Measurements from ENCODE around the gene CFLAR. TPM values are rescaled to one million over a fixed set of nuclear protein-coding genes. Genes with fewer than 3 reads are reported as not detected.

The CFLAR gene
- total RNA-seq (2022; extraction: Qiagen RNA extraction; ENCODE audit: low read depth) = 87.6 to 118 TPM (median 96.2 TPM) in 5 replicates

GRCh38 chr2:201116115-201116958, at the start of gene CFLAR:
CFLAR (plus strand) TSS chr2:201116164; CDS start chr2:201129866, 13,702 bp downstream.

GRCh38 chr2:201071479-201072200, 44.3 kb upstream of the CFLAR start, which contains the start of the genes HYCC2 and NDUFB3:
HYCC2 (minus strand) TSS chr2:201071671; CDS start chr2:201024009, 47,662 bp downstream.
NDUFB3 (plus strand) TSS chr2:201072001; CDS start chr2:201078883, 6,882 bp downstream.

GRCh38 chr2:201182650-201183364, 66.8 kb downstream of the CFLAR start, which contains the start of gene CASP10:
CASP10 (plus strand) TSS chr2:201183141; CDS start chr2:201185778, 2,637 bp downstream.

Other genes with a start within 250 kb of the CFLAR start
- gene PPIL3, start 227.1 kb upstream of the CFLAR start, total RNA-seq (2022; extraction: Qiagen RNA extraction; ENCODE audit: low read depth) = 24.2 to 32.1 TPM (median 26.0 TPM) in 5 replicates
- gene NIF3L1, start 226.8 kb upstream of the CFLAR start, total RNA-seq (2022; extraction: Qiagen RNA extraction; ENCODE audit: low read depth) = 35.9 to 39.3 TPM (median 37.5 TPM) in 5 replicates
- 11.2 to 18.8 TPM (median 13.5 TPM) in 5 replicates for gene ORC2, start 152.5 kb upstream of the CFLAR start, total RNA-seq (2022; extraction: Qiagen RNA extraction; ENCODE audit: low read depth)
- gene HYCC2, start 44.5 kb upstream of the CFLAR start, total RNA-seq (2022; extraction: Qiagen RNA extraction; ENCODE audit: low read depth) = 2.4 to 5.0 TPM (median 4.2 TPM) in 5 replicates
- gene NDUFB3, start 44.2 kb upstream of the CFLAR start, total RNA-seq (2022; extraction: Qiagen RNA extraction; ENCODE audit: low read depth) = 124 to 169 TPM (median 144 TPM) in 5 replicates
- 1.9 to 2.6 TPM (median 2.0 TPM) in 5 replicates for gene CASP10, start 67.0 kb downstream of the CFLAR start, total RNA-seq (2022; extraction: Qiagen RNA extraction; ENCODE audit: low read depth)
- gene CASP8, start 144.4 kb downstream of the CFLAR start, total RNA-seq (2022; extraction: Qiagen RNA extraction; ENCODE audit: low read depth) = 30.1 to 35.6 TPM (median 33.4 TPM) in 5 replicates
- gene FLACC1, start 241.2 kb downstream of the CFLAR start, total RNA-seq (2022; extraction: Qiagen RNA extraction; ENCODE audit: low read depth) = 0.19 to 0.22 TPM in 2 of 5 replicates, not detected in the others

All from A549 treated with GW870086 at 1 μM for 4 hours (cell line).